GM12878 (cell line): ENCODE data around the gene THSD4. TPM values are rescaled to one million over a fixed set of nuclear protein-coding genes. Genes with fewer than 3 reads are reported as not detected.

ENCODE experiments used
- ATAC-seq: fragments of 200-7000 bp; cut with Tn5 transposase; 3 replicates; pipeline ENCODE4 v1.9.1; 2020; ENCODE audit warnings: mild to moderate bottlenecking, moderate library complexity
- BruUV-seq: library from RNA; stranded (reverse); fragments of 400-500 nt; replicated peaks from 2 replicates; lab custom pipeline; 2021; lab: Mats Ljungman, UMichigan
- CTCF ChIA-PET: fragments of 300-600 bp; sonication (Branson Sonifier 250); formaldehyde crosslinking; extraction: SDS; loops from one replicate; lab custom pipeline; 2021; ENCODE audit warnings: inconsistent platforms; lab: Yijun Ruan, JAX
- POLR2A ChIA-PET: fragments of 350-600 bp; formaldehyde crosslinking; extraction: SDS; loops from one replicate; lab custom pipeline; 2021; ENCODE audit warnings: inconsistent platforms; lab: Charles Lee
- RAD21 ChIA-PET: fragments of 300-600 bp; sonication (Branson Sonifier 250); formaldehyde crosslinking; loops from one replicate; lab custom pipeline; 2023; ENCODE audit warnings: antibody characterized with exemption; ENCODE audit not compliant: unreplicated experiment; lab: Charles Lee
- SMC1A ChIA-PET: fragments of 300-600 bp; sonication (Branson Sonifier 250); formaldehyde crosslinking; loops from one replicate; lab custom pipeline; 2023; ENCODE audit not compliant: unreplicated experiment, uncharacterized antibody; lab: Charles Lee
- DNase-seq: peaks from one replicate; pipeline ENCODE4 v3.0.0-alpha.2; 2011; ENCODE audit warnings: low read depth, low spot score
- FAIRE-seq: peaks from 3 replicates; lab custom pipeline; 2011; peaks lifted over from hg19 to GRCh38; lab: Jason Lieb, UNC
- H2AFZ ChIP-seq: 2 replicates; pipeline ENCODE4 v1.6.0; 2011; ENCODE audit warnings: low read depth, low read length, control low read depth; ENCODE audit not compliant: control insufficient read depth
- H3K27ac ChIP-seq: 2 replicates; pipeline ENCODE4 v1.5.1; 2011; ENCODE audit warnings: control low read depth; ENCODE audit not compliant: control insufficient read depth, insufficient read depth
- H3K27me3 ChIP-seq, 2 experiments: replicated peaks in 1 of 2; 2 replicates each; pipeline versions ENCODE4 v1.6.0 to v1.6.1; 2011; ENCODE audit warnings: low read length in 1 of 2; ENCODE audit not compliant: control insufficient read depth in 2 of 2, insufficient read depth in 2 of 2
- H3K36me3 ChIP-seq, 2 experiments: 2 replicates each; pipeline ENCODE4 v1.5.1; 2011; ENCODE audit warnings: low read length in 1 of 2; ENCODE audit not compliant: control insufficient read depth in 2 of 2, insufficient read depth in 2 of 2
- H3K4me1 ChIP-seq: 2 replicates; pipeline ENCODE4 v1.6.1; 2011; ENCODE audit warnings: mild to moderate bottlenecking, low read length, moderate library complexity, mixed read lengths; ENCODE audit not compliant: control insufficient read depth, insufficient read depth
- H3K4me2 ChIP-seq: 2 replicates; pipeline ENCODE4 v1.6.0; 2011; ENCODE audit warnings: control low read depth; ENCODE audit not compliant: control insufficient read depth, insufficient read depth
- H3K4me3 ChIP-seq: fragments of 200-600 bp; sonication (generic); 2 replicates; pipeline ENCODE4 v1.5.1; 2016
- H3K79me2 ChIP-seq: 2 replicates; pipeline ENCODE4 v1.6.0; 2011; ENCODE audit warnings: low read length; ENCODE audit not compliant: control insufficient read depth, insufficient read depth
- H3K9ac ChIP-seq: 2 replicates; pipeline ENCODE4 v1.8.0; 2011; ENCODE audit warnings: low read length, control low read depth, mixed read lengths; ENCODE audit not compliant: control insufficient read depth, insufficient read depth
- H3K9me3 ChIP-seq: replicated peaks from 3 replicates; pipeline ENCODE4 v1.5.1; 2011; ENCODE audit warnings: mild to moderate bottlenecking, low read length; ENCODE audit not compliant: control insufficient read depth, insufficient read depth
- H4K20me1 ChIP-seq: 2 replicates; pipeline ENCODE4 v1.6.0; 2011; ENCODE audit not compliant: control insufficient read depth, insufficient read depth
- CEBPB ChIP-seq, 2 experiments: fragments of 150-350 bp in 1 of 2; IDR thresholded peaks; 2 replicates each; pipeline ENCODE4 v1.6.1; 2012 to 2014; ENCODE audit warnings: low read depth in 2 of 2, low read length in 2 of 2, borderline replicate concordance in 1 of 2, inconsistent platforms in 1 of 2
- EGR1 ChIP-seq, 2 experiments: IDR thresholded peaks; 1 replicate in 1 of 2; 2 replicates in 1 of 2; pipeline ENCODE4 v1.6.1; 2011 to 2012; ENCODE audit warnings: low read depth in 2 of 2, low read length in 2 of 2, borderline replicate concordance in 1 of 2, mild to moderate bottlenecking in 1 of 2, moderate library complexity in 1 of 2
- EZH2 ChIP-seq: IDR thresholded peaks from 2 replicates; pipeline ENCODE4 v1.6.1; 2012; ENCODE audit warnings: low read depth, mild to moderate bottlenecking, control low read depth, inconsistent platforms, low read length, borderline replicate concordance; ENCODE audit not compliant: control insufficient read depth
- MYB ChIP-seq: fragments of 150-350 bp; IDR thresholded peaks from 2 replicates; pipeline ENCODE4 v1.6.1; 2014; ENCODE audit warnings: mild to moderate bottlenecking, low read depth, low read length, borderline replicate concordance
- NR2C1 ChIP-seq: fragments of 450-650 bp; IDR thresholded peaks from 2 replicates; pipeline ENCODE4 v1.6.1; 2017; ENCODE audit warnings: antibody characterized with exemption, mild to moderate bottlenecking, moderate library complexity
- PAX5 ChIP-seq: IDR thresholded peaks from 2 replicates; pipeline ENCODE4 v1.6.1; 2011; ENCODE audit warnings: low read depth, low read length, borderline replicate concordance
- SIN3A ChIP-seq: IDR thresholded peaks from 2 replicates; pipeline ENCODE4 v1.6.1; 2012; ENCODE audit warnings: low read depth, low read length, improper control_type of control experiment
- SREBF1 ChIP-seq: IDR thresholded peaks from 2 replicates; pipeline ENCODE4 v1.6.1; 2012; ENCODE audit warnings: mild to moderate bottlenecking, low read length
- TCF12 ChIP-seq: IDR thresholded peaks from 2 replicates; pipeline ENCODE4 v1.6.1; 2011; ENCODE audit warnings: low read depth, mild to moderate bottlenecking, low read length
- TCF7 ChIP-seq: IDR thresholded peaks from 2 replicates; pipeline ENCODE4 v1.6.1; 2014; ENCODE audit warnings: antibody characterized with exemption, borderline replicate concordance
- ZBTB33 ChIP-seq: fragments of 450-650 bp; IDR thresholded peaks from 2 replicates; pipeline ENCODE4 v1.6.1; 2017; ENCODE audit warnings: mild to moderate bottlenecking
- ZNF592 ChIP-seq: fragments of 450-650 bp; IDR thresholded peaks from 2 replicates; pipeline ENCODE4 v1.6.1; 2017; ENCODE audit warnings: mild to moderate bottlenecking, moderate library complexity
- WGBS: methylation state at CpG from one replicate; pipeline ENCODE4 v1.1.6; 2016; ENCODE audit warnings: low lambda C conversion rate; ENCODE audit not compliant: insufficient replicate concordance, insufficient coverage; ENCODE audit errors: missing lambda C conversion rate; 5-methylcytosine and 5-hydroxymethylcytosine counted together
- in situ Hi-C: fragments of 300-500 bp; cut with MboI; formaldehyde crosslinking; loops from 9 replicates; pipeline ENCODE4 v1.14.3; 2018; ENCODE audit warnings: mixed read lengths
- intact Hi-C: fragments of 100-400 bp; cut with micrococcal nuclease; formaldehyde crosslinking; loops from one replicate; pipeline ENCODE4 v1.14.2; 2022; ENCODE audit not compliant: unreplicated experiment
- polyA plus RNA-seq, 11 experiments: library from polyadenylated mRNA; depleted of rRNA in 4 of 11; unstranded in 6 of 11; stranded (reverse) in 5 of 11; fragments of >200 nt; fragmentation: Nextera tagmentation in 4 of 11; fragmentation: Illumina TruSeq in 1 of 11; extraction: Ambion mirVana in 4 of 11; extraction: Trizol in 1 of 11; gene quantifications; 1 replicate in 1 of 11; 2 replicates in 10 of 11; pipeline versions ENCODE4 v1.2.1 to v1.2.3, GENCODE V29; 2011 to 2016; ENCODE audit warnings: inconsistent platforms in 2 of 11, missing spikeins in 2 of 11, low read depth in 1 of 11
- total RNA-seq, 4 experiments: library from RNA; depleted of rRNA in 3 of 4; stranded (reverse); fragments of >200 nt in 3 of 4; fragmentation: Illumina TruSeq in 1 of 4; extraction: Trizol in 1 of 4; gene quantifications; 2 replicates each; pipeline versions ENCODE4 v1.2.1 to v1.2.3, GENCODE V29; 2013 to 2021
- TF ChIP-seq, protein P1 (sequence below): IDR thresholded peaks from 2 replicates; pipeline ENCODE4 v1.6.1; 2012; ENCODE audit warnings: low read depth, low read length, improper control_type of control experiment
- TF ChIP-seq, protein P2 (sequence below), 3 experiments: IDR thresholded peaks in 2 of 3; conservative IDR thresholded peaks in 1 of 3; 2 replicates each; pipeline ENCODE4 v1.5.1; 2011; ENCODE audit warnings: low read depth in 3 of 3, low read length in 3 of 3, mild to moderate bottlenecking in 3 of 3, control low read depth in 2 of 3, moderate library complexity in 2 of 3, inconsistent platforms in 1 of 3, mixed read lengths in 1 of 3; ENCODE audit not compliant: control insufficient read depth in 2 of 3, insufficient read depth in 1 of 3; ENCODE audit errors: extremely low read depth in 1 of 3

THSD4 gene
- total and polyA plus RNA-seq, 10 of the 15 experiments (the other 5 are each of a cell fraction or from before 2014, with no cell fraction given): 0.04 to 0.13 (median 0.05) TPM; not detected in 7

DNA sequence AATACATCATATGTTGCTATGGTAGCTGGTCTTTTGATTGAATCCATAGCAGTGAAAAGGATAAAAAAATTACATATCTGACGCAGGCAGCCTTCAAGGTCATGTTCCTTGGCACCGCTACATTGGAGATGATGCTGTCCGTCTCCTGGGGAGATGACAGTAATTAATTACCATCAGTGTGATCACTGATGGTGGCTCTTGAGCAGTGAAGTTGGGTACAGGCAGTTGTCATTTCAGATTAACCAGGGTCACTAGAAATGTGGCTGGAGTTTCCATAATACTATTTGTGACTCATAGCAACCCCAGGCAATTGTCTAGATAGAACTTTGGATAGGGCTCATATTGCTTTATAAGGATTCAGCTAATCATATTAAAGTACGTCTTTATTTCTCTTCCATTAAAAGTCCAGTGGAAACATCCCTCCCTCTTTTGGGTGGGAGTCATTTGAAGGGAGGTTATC is 136.3 kb downstream of the THSD4 start (continued):
- TF ChIP-seq ZBTB33 (no peak), NR2C1 (no peak), SREBF1 (no peak), PAX5 (no peak), TCF12 (no peak)

DNA sequence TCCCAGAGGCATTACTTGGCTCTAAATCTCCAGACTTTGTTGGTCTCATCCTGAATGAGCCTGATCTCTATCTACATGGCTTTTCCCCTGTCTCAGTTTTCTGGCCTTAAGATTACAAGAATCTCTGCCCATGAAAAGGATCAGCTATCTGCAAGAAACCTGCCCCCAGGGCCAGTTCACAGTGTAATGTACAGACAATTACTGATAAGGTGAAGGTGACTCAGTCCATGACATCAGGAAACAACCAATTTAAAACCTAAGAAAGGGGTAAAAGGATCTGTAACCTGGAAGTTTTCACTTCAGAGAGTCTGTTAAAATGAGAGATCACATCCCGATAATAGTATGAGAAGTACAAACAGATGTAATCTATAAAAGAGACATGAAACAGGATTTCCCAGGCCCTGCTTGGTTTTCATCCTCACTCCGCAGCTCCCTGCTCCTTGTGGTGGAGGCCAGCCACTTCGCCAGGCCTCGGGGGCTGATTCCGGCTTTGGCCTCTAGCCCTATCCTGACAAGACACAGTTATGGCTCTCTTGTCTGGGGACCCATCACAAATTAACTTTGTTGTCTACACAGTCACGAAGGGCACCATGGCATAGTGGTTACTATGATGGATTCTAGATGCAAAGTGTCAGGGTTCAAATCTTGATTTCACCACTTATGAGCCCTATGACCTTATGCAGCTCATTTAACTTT is 136.9 kb downstream of the THSD4 start:
- in situ Hi-C loops: no loop called here
- CTCF ChIA-PET: no interaction called here
- SMC1A ChIA-PET: no interaction called here
- BruUV-seq: no TSS peak
- ATAC-seq (no peak), DNase-seq (no peak), FAIRE-seq (no peak)
- H3K27me3 ChIP-seq: no peaks in the 10 kb centered on the region; a peak in 1 of 4 replicates
- no peak overlapping the region for H3K9ac ChIP-seq
- POLR2A ChIA-PET: no interaction called here
- RAD21 ChIA-PET: no interaction called here
- no peak overlapping the region for H3K27ac ChIP-seq
- H3K4me2 ChIP-seq: no peak overlapping the region
- no peaks in the 10 kb centered on the region for H4K20me1 ChIP-seq
- no peak overlapping the region for H2AFZ ChIP-seq
- H3K79me2 ChIP-seq: no peaks in the 10 kb centered on the region
- no peaks in the 10 kb centered on the region for H3K9me3 ChIP-seq
- 40% methylated on average over 6 of the region's 6 CpGs for WGBS
- no peaks in the 10 kb centered on the region for H3K36me3 ChIP-seq
- no peak overlapping the region for H3K4me3 ChIP-seq
- no peaks in the 10 kb centered on the region for H3K4me1 ChIP-seq
- intact Hi-C loops: no loop called here
- no peak for TF ChIP-seq TCF7
- TF ChIP-seq, protein P1, sequence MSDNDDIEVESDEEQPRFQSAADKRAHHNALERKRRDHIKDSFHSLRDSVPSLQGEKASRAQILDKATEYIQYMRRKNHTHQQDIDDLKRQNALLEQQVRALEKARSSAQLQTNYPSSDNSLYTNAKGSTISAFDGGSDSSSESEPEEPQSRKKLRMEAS: no peak
- TF ChIP-seq, protein P2, sequence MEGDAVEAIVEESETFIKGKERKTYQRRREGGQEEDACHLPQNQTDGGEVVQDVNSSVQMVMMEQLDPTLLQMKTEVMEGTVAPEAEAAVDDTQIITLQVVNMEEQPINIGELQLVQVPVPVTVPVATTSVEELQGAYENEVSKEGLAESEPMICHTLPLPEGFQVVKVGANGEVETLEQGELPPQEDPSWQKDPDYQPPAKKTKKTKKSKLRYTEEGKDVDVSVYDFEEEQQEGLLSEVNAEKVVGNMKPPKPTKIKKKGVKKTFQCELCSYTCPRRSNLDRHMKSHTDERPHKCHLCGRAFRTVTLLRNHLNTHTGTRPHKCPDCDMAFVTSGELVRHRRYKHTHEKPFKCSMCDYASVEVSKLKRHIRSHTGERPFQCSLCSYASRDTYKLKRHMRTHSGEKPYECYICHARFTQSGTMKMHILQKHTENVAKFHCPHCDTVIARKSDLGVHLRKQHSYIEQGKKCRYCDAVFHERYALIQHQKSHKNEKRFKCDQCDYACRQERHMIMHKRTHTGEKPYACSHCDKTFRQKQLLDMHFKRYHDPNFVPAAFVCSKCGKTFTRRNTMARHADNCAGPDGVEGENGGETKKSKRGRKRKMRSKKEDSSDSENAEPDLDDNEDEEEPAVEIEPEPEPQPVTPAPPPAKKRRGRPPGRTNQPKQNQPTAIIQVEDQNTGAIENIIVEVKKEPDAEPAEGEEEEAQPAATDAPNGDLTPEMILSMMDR (IDR thresholded peaks at IDR 0.05 in 2 of 3, conservative IDR thresholded peaks at IDR 0.05 in 1 of 3; ENCODE audit: control insufficient read depth in 2 of 3, extremely low read depth in 1 of 3, insufficient read depth in 1 of 3, low read depth in 3 of 3, low read length in 3 of 3): no peak
- no peak for TF ChIP-seq EZH2
- TF ChIP-seq CEBPB (IDR thresholded peaks at IDR 0.05; ENCODE audit: borderline replicate concordance in 1 of 2, low read depth in 2 of 2, low read length in 2 of 2): no peak
- TF ChIP-seq MYB: no peak
- TF ChIP-seq SIN3A: no peak
- TF ChIP-seq EGR1 (IDR thresholded peaks at IDR 0.05; ENCODE audit: borderline replicate concordance in 1 of 2, low read depth in 2 of 2, low read length in 2 of 2): no peak
- TF ChIP-seq ZNF592: no peak
